Daoy (cell line): Measurements from ENCODE around the gene ADTRP. TPM values are rescaled to one million over a fixed set of nuclear protein-coding genes. Genes with fewer than 3 reads are reported as not detected.

Experiments used
- DNase-seq: peaks from one replicate; pipeline ENCODE4 v3.0.0-alpha.2; 2015; ENCODE audit warnings: low read depth
- total RNA-seq: library from RNA; depleted of rRNA; stranded (reverse); fragments of >200 nt; shearing (Covaris generic); gene quantifications from 2 replicates; pipeline ENCODE4 v1.2.3, GENCODE V29; 2014; rRNA removed

ADTRP gene, protein sequence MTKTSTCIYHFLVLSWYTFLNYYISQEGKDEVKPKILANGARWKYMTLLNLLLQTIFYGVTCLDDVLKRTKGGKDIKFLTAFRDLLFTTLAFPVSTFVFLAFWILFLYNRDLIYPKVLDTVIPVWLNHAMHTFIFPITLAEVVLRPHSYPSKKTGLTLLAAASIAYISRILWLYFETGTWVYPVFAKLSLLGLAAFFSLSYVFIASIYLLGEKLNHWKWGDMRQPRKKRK
- total RNA-seq = 2.5 and 2.8 TPM in 2 replicates

DNA sequence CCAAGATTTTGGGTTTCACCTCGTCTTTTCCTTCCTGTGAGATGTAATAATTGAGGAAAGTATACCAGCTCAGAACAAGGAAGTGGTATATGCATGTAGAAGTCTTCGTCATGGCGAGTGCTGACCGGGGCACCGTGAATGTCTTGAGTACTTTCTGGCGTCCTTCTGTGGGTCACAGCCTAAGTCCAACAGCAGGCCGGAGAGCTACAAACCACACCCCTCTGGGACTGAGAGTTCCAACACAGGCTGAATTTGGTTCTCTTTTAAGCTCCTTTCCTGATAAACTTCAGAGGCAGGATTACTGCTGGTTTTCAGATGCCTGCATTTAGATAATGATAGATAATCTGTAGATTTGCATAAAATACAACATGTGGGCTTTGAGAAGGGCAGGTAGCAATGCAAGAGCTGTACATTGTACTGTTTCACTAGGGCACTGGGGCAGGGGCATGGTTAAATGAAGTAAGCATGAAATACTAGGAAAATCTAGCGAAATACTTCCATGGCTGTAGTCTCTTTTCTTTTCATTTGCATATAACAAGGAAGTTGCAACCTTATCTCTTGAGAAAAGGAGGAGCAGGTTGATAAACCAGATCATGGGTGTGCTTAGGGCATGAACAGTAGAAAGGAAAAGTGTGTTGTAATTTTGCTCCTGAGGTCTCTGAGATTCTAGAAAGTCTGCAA is at the start of gene ADTRP:
Gene ADTRP (minus strand): TSS at position 156 of the 681 bp plus-strand sequence. CDS start 44 bp downstream, at position 112.
- no peak for DNase-seq

DNA sequence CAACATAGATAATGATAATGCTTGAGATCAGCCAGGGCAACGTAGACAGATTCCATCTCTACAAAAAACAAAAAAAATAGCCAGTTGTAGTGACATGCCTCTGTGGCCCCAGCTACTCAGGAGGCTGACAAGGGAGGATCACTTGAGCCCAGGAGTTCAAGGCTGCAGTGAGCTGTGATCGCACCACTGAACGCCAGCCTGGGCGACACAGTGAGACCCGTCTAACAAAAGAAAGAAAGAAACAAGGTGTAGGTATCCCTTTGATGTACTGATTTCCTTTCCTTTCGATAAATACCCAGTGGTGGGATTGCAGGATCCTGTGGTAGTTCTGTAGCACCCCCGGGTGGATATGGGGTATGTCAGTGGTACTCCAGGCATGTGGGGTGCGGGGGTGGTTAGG is 48.2 kb upstream of the ADTRP start:
- no peak for DNase-seq

DNA sequence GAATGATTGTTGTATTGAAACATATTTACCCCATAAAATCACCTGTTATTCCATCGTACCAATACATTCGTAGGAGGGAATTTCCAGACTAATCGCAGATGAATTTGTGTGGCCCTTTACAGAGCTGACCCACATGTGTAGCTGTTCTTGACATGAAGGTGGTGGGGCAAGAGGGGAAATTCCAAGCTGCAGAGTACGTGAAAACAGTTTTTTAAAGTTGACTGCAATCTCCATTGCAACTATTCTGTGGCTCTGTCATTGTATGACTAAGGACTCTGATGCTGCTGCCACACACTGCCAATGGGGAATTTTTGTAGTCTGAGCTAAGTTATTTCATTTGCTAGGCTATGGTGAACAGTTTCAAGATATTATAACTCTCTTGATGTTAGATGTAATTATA is 46.4 kb upstream of the ADTRP start:
- DNase-seq = peak; percentile 39

DNA sequence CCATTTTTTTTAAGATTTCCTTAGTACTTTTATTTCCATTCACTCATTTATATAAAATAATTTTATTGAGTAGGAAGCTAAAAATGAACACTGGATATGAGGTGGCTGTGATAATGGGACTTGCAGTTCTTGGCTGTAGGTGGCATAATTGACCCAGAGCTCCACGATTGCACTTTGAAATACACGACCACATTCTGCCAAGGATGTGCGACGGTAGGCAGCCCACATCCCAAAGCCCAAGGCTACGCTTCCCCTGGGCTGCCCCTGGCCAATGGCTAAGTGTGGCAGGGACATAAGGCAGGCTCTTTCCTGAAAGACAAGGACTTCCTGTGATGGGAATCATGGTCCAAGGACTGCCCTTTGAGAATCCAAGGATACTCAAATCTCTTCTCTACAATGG is 43.7 kb upstream of the ADTRP start:
- DNase-seq = no peak

DNA sequence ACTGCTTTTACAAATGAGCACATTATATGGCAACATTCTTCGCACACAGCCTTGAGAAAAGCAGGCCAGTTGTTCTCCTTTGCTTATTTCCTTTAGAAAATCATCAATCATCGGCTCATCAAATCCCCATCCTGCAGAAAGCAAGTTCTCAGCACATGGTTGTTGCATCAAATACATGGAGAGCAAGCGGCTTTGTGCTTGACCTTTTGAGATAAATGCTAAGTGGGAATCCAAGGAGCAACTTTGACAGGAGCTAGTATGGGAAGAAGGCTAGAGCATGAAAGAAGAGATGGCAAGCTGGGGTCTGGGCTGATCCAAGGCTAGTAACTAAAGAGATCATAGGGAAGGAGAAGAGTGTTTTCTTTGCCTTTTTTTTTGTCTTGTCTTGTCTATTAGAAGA is 43.2 kb upstream of the ADTRP start:
- no peak for DNase-seq

DNA sequence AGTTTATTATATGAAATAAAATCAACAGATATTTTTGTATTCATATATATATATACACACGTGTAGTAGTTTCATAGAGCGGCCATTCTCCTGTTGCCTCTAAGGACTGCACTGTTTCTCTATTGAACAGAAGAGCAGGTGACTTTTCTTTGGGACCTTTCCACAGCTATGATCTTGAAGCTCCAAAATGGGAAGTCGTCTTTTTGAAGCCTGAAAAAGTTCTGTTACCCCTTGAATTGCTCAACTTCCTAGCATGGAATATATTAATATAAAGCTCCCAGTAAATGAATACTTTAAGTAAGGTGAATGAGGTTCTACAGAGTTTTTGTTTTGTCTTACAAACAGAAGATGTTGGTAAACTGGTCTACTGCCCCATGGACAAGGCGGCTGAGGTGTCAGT is 42.2 kb upstream of the ADTRP start:
- no peak for DNase-seq

DNA sequence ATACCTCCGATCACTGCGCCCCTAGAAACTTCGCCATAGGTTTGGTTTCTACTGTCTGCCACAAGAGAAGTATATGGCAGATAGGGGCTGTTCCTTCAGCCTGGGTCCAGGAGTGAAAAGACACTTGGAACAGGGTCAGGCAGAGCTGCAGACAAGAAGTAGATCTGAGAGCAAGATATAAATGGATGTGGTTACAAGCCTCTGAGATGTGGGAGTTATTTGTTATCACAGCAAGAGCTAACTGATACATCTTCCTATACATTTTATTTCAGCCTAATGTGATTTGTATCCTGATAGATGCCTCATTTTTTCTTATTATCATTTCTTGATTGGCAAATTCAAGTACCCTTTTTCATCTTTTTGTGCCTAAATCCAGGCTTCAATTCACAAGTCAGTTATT is 40.9 kb upstream of the ADTRP start:
- no peak for DNase-seq

DNA sequence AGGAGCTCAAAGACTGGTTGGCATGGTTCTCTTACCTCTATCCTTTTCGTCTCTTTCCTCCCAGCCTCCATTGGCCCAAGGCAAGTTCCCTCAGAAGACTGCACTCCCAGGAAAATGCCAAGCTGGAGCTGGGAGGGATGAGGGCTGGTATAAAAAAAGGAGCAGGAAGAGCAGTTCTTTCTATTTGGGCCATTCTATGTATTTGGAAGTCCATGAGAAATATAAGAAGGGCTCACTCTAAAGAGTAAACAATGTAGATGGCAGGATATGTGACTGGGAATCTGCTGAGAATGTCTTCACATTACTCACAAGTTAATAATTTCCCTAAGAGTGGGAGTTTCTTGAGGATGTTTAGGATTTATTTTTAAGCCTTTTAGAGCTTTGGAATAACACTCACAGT is 36.6 kb upstream of the ADTRP start:
- DNase-seq = no peak

DNA sequence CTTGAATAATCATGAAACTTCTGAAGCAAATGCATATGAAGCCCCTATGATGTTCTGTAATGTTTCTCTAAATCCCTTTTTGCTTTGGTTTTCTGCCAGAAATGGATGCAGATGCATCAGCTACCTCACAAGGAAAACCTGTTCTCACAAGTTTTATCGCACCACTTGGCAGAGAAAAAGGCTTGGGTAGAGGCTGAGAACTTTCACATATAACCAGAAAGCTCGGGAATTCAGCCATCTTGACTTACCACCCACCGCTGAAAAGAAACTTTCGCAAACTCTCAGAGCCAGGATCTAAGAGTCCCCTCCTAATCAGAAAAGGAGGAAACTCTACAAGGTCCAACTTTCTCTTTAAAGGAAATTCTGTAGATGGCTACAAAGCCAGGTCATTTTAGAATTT is 36.2 kb upstream of the ADTRP start:
- no peak for DNase-seq

DNA sequence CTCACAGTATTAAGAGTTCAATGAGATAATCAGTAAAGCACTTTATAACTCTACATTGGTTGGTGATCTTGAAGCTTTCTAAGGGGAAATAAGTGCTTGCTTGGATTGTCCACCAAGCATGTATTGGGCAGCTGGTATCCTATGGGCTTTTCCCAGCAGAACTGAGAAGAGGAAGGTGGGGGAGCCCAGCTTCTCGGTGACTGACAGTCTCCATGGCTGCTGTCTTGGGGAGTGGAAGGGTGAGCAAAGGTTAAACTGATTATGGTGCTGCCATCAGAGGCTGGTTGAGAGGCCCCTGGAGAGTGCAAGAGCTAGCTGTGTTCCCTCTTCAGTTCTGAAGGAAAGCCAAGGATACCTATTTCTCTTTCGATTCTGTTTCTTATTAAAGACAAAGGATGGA is 35.5 kb upstream of the ADTRP start:
- no peak for DNase-seq

DNA sequence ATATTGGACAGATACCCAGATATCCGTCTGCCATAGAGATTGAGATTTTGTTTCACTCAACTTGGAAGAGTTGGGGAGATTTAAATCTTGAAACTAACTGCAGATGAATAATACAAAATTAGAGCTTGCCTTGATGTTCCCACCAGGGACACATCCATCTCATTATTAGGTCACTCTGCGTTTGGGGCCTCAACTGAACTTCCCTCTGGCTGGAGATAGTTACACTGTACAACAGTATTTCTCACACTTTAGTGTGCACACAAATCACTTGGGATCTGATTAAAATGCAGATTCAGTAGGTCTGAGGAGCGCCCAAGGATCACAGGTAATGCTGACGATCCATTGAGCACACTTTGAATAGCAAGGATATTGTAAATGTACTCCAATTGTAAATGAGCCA is 35.0 kb upstream of the ADTRP start:
- DNase-seq = no peak

DNA sequence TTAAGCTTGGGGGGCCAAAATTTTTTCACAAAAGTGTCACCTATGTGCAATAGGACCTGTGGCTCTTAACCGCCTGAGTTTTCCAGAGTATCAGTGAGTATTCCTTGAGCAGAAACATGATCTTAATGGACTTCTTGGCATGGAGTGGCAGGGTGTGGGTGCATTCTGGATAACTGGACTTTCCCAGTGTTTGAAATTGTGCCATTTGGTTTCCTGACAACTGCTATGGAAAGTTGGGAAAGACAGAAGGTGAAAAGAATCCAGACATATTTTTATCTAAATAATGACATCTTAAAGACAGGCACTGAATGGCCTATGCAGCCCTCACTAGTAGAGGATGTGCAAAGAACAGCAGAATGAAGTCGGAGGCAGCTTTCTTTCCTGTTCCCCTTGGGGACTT is 34.3 kb upstream of the ADTRP start:
- DNase-seq = no peak

DNA sequence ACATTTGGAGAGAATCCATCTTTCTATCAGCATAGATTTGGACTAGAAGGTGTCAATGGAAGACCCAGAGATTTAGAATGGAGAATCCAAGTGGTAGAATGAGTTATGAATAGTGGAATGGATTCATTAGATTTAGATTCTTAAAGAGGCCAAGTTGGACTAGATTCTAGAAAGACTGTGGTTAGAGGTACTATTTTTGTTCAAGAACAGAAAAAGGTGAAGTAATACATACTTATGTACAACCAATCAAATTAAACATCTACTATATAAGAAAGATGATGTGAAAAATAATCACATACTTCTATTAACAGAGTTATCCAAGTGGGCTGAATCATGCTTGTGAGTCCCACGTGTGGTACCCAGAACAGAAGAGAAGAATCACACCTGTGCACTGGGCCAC is 33.8 kb upstream of the ADTRP start:
- no peak for DNase-seq

DNA sequence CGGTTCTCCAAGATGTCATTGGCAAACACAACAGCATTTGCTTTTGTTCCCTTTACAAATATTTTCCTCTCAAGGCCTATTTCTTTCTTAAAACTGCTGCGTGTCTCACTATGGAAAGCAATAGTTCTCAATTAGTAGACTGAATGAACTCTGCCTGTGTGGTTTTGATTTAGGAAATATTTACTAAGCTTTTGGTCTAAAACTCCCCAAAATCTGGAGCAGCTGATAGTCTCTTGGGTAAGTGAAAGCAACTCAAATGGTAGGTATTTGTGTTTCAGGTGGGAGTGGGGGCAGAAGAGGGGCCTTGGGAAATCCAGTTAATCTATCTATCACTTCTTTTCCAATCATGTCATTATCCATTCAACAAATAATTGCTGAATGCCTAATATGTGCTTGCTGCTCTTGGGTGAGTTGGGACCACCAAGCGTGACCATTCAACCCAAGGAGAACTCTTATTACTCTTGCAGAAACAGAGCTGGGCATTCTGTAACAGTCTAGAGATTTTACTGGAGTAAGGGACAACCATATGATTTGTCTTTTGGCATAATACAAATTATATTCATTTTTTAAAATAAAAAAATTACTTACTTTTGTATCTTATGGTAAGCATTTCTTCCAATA is 33.2 kb upstream of the ADTRP start:
- no peak for DNase-seq

DNA sequence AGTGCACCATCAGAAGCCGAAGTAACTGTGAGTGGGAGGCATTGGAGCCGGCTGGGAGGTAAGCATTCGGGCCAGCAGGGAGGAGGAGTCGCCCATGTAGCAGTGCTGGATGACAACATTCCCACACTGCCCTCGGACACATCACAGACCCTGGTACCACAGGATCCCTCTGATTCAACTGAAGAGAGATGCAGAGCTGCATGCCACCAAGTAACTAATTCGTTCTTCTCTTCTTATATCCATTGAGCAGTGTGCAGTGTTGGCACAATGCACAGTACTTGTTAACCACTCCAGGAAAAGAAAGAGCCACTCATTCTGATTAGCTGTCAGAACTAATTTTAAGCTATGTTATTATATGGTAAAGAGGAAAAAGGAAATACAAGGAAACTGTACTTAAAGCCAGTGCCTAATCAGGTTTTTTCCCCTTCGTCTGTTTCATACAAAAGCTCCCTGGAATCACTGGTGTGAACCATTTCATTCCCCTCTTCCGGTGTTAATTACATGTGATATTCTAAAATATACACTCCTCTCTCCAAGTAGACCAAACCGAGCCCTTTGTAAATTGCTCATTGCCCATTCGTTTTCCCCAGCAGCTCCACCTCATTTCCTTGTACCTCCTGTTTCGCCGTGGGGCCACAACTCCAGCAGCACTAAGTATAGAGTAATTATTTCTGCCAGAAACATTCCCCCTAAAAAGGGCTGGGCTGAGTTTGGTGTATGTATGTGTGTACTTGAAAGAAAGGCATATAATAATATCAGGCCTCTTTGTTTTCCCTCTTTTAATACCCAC is 32.4 kb upstream of the ADTRP start:
- peak; percentile 40 for DNase-seq

DNA sequence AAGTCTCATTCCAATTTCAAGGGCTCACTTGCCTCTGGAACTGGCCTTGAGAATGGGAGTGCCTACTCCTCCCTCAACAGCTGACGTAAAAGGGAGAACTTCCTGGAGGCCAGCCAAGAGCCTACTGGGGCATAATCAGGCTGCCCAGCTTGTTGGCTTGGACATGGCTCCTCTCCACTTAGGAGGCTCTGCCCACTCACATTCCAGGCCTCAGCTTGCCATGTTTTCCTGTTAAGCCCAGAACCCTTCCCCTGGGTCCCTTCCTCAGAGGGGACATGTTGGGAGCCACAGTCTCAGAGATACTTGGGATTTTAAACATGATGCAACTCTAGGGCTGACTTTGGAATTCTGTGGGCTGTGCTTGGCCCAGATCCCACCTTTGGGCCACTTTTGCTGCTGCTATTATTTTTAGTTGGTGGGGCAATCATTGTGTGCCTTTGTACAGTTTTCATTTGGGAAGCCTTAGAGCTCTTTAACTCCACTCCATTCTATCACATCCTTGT is 31.5 kb upstream of the ADTRP start:
- DNase-seq = peak; percentile 85

DNA sequence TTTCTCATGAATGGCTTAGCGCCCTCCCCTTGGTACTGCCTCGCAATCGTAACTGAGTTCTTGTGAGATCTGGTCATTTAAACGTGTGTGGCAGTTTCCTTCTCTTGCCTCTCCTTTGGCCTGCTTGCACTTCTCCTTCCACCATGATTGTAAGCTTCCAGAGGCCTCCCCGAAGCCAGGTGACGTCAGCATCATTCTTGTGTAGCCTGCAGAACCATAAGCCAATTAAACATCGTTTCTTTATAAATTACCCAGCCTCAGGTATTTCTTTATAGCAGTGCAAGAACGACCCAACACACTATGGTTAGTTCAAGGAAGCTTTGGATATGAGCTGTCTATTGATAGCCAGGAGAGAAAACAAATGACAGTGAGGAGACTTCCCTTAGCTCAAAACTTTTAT is 29.5 kb upstream of the ADTRP start:
- DNase-seq = no peak

DNA sequence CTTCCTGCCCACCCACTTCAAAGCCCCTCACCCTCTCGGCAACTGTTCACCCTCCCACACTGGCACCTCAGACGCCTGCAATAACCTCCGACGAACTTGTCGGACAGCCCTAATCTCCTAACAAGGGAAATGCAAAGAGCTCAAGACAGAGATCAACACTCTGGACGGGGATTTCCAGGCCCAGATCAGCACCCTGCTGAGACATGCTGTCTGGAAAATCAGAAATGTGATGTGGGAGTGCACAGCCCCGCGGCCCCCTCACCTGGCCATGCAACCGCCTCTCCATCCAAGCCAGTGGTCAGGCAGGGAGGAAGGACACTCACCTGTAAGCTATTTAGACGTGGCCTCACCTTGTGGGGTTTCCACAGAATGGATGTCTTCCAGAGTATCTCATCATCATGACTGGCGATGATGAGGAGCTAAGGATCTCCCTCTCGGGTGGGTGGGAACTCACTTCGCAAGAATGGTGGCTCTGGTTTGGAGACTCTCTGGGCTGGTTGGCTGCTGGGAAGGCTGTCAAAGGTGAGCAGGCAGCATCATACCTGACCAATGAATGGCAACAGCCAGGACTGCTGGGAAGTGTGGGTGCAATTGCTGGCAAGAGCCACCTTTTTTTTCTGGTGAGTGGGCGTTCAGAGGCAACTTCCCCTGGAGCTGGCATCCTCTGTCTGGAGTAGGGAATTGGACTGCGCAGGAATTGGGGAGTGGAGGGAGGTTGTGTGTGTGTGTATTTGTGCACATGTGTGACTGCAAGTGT is 28.1 kb upstream of the ADTRP start:
- no peak for DNase-seq

DNA sequence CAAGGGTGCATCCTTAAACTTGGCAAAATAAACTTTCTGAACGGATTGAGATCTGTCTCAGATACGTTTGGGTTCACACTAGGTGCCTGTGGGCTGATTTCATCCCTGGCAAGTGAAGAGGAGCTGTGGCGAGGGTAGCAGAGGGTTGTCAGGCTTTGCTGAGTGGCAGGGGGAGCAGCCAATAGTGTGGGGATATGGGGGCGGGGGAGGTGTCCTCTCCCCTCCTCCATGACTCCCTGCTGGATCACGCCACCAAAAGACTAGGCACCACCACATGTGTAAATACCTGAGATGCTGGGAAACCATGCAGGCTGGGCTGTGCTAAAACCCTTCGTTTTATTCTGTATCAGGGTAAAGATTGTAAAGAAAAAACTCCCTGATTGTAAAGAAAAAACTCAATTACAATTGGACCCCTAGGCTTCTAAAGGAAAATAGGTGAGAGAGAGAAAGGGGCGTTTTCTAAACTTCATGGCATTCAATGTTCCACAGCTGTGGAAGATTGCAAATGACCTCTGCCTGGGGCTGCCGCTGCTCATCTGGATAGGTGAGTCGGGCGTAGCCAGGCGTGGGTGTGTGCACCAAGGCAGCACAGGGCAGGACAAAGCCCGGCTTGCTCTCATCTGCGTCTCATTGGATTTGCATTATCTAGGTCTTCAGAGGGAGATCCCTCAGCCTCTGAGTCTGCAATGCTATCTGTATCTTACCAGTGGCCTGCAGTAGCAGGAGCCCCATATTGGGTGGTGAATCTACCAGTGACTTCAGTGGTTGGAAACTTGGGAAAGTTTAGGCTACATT is 26.9 kb upstream of the ADTRP start:
- peak; percentile 30 for DNase-seq

DNA sequence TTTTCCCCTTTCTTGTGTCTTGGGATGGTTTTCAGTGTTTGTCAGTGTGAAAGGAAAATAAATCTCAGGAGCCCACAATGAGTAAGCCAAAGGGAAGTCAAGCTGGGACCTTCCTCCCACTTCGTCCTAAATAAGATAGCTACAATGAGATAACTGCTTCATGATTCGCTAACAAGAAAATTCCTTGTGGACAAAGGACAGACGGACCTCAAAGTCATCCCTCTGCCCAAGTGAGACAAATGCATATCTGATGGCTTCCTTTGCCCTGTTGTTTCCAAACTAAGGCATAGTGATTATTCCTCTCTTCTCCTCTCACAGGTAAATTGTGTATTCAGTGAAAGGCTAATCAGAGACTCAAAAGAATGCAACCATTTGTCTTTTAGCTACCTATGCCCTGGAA is 26.1 kb upstream of the ADTRP start:
- peak; percentile 45 for DNase-seq

DNA sequence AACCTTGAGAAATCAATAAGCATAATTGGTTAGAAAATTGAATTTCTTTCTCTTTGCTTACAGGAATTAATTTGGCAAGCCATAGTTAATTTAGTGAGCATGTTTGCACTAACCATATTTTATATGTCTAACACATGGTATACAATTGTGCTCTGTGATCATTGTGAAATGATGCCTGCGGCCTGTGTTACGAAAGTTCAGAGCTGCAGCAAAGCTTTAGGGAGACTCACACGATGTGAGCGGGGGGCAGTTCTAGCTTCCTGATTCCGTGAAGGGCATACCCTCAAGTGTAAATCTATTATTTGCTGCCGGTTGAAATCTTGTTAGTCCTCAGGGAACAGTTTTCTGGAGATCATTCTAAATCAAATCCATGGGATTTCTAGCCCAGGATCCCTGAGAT is 25.5 kb upstream of the ADTRP start:
- no peak for DNase-seq
